Nephron progenitor cell (in vitro differentiated cells): Measurements from ENCODE around the gene SKIDA1.

Experiments
- DNase-seq: peaks from one replicate; pipeline ENCODE4 v3.0.0; 2021
- H3K27ac Mint-ChIP-seq: 2 replicates; pipeline ENCODE4 v1.8.0; 2021; ENCODE audit warnings: mild to moderate bottlenecking, moderate library complexity, mixed read lengths
- H3K27me3 Mint-ChIP-seq: 2 replicates; pipeline ENCODE4 v1.8.0; 2021; ENCODE audit warnings: mild to moderate bottlenecking, low read depth, mixed read lengths; ENCODE audit not compliant: poor library complexity
- H3K36me3 Mint-ChIP-seq: 2 replicates; pipeline ENCODE4 v1.8.0; 2021; ENCODE audit warnings: low read depth, mixed read lengths
- H3K4me1 Mint-ChIP-seq: 2 replicates; pipeline ENCODE4 v1.8.0; 2021; ENCODE audit warnings: mixed read lengths
- H3K4me3 Mint-ChIP-seq: 2 replicates; pipeline ENCODE4 v1.8.0; 2021; ENCODE audit warnings: mild to moderate bottlenecking, moderate library complexity, mixed read lengths
- H3K9me3 Mint-ChIP-seq: 2 replicates; pipeline ENCODE4 v1.8.0; 2021; ENCODE audit warnings: mild to moderate bottlenecking, moderate library complexity, mixed read lengths
- TF ChIP-seq, protein P1 (sequence below): fragments of 200-600 bp; sonication (generic); IDR thresholded peaks from 2 replicates; pipeline ENCODE4 v1.5.0; 2021; ENCODE audit warnings: antibody characterized with exemption

Gene SKIDA1

DNA sequence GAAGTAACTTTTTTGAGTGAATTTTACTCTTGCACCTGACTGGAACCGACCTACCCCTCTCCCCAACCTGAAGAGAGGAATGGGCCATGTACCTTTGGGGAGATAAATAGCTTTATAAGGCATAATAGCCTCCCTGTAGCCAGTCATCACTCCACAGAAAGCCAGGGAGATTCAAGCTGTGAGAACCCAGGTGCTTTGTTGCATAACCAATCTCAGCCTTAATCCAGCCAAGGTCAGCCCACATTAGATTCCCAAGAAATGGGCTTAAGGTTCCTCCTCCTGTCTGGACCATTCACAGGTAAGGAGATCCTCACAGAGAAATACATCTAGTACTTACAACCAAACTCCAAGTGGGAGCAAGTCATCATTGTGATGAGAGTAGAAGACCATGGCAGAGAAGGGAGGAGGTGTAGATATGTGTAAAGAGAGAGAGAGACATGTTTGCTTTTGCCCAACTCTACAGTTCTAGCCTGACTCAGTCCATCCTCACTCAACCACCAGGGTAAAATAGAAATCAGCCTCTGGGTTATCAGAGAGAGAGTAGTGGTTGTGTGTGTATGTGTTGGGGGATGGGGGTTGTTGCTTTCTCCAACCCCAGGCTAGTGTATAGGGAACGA lies 23.6 kb downstream of the SKIDA1 start:
- Mint-ChIP-seq H3K27me3 (peaks cover 29% of the 10 kb centered on the region), H3K4me3 (peak overlapping the region; percentile 77), H3K36me3 (no peaks in the 10 kb centered on the region), H3K27ac (peak overlapping the region; percentile 83), H3K9me3 (no peaks in the 10 kb centered on the region), H3K4me1 (peaks cover 89% of the 10 kb centered on the region)
- no peak for DNase-seq
- TF ChIP-seq, protein P1, sequence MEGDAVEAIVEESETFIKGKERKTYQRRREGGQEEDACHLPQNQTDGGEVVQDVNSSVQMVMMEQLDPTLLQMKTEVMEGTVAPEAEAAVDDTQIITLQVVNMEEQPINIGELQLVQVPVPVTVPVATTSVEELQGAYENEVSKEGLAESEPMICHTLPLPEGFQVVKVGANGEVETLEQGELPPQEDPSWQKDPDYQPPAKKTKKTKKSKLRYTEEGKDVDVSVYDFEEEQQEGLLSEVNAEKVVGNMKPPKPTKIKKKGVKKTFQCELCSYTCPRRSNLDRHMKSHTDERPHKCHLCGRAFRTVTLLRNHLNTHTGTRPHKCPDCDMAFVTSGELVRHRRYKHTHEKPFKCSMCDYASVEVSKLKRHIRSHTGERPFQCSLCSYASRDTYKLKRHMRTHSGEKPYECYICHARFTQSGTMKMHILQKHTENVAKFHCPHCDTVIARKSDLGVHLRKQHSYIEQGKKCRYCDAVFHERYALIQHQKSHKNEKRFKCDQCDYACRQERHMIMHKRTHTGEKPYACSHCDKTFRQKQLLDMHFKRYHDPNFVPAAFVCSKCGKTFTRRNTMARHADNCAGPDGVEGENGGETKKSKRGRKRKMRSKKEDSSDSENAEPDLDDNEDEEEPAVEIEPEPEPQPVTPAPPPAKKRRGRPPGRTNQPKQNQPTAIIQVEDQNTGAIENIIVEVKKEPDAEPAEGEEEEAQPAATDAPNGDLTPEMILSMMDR: no peak

GRCh38 chr10:21501091-21501490 lies 24.4 kb downstream of the SKIDA1 start:
- Mint-ChIP-seq H3K4me1 (peaks cover 81% of the 10 kb centered on the region), H3K4me3 (peak overlapping the region; percentile 77)

DNA sequence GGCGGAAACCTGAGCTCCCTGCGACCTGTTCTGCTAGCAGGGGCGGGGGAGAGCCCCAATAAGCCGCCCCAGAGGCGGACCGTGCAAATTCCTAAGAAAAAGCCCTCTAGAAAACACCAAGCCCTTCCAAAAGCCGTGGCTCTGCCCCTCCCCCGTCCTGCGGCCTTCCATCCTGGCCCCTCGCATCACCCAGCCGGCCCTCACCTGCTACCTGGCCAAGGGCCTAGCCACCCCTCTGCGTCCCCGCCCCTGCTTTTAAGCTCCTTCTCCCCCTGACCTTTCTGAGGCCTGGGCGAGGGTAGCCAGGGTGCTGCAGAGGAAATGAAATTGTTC lies 24.9 kb downstream of the SKIDA1 start:
- Mint-ChIP-seq H3K4me3 (peak overlapping the region; percentile 77), H3K27me3 (peaks cover 29% of the 10 kb centered on the region), H3K4me1 (peaks cover 76% of the 10 kb centered on the region), H3K9me3 (no peaks in the 10 kb centered on the region), H3K36me3 (no peaks in the 10 kb centered on the region), H3K27ac (peak overlapping the region; percentile 20)
- no peak for DNase-seq
- TF ChIP-seq, protein P1: no peak

More at GRCh38 chr10:21501091-21501490, 24.4 kb downstream of the SKIDA1 start:
- peaks cover 29% of the 10 kb centered on the region for H3K27me3 Mint-ChIP-seq
- no peaks in the 10 kb centered on the region for H3K9me3 Mint-ChIP-seq
- DNase-seq: no peak
- H3K27ac Mint-ChIP-seq: peak overlapping the region; percentile 67
- TF ChIP-seq, protein P1: no peak
- no peaks in the 10 kb centered on the region for H3K36me3 Mint-ChIP-seq

- TF ChIP-seq, protein P1: no peak
These were observed 25.5 kb downstream of the SKIDA1 start for GRCh38 chr10:21499701-21500577.

GRCh38 chr10:21498986-21499385 lies 26.5 kb downstream of the SKIDA1 start:
- no peak for DNase-seq
- Mint-ChIP-seq H3K4me1 (peaks cover 64% of the 10 kb centered on the region), H3K4me3 (peak overlapping the region; percentile 77), H3K36me3 (no peaks in the 10 kb centered on the region), H3K27ac (no peak overlapping the region), H3K9me3 (no peaks in the 10 kb centered on the region), H3K27me3 (peaks cover 34% of the 10 kb centered on the region)
- TF ChIP-seq, protein P1: no peak

More at GRCh38 chr10:21499701-21500577, 25.5 kb downstream of the SKIDA1 start:
- Mint-ChIP-seq H3K27ac (peak overlapping the region; percentile 68), H3K4me1 (peaks cover 70% of the 10 kb centered on the region), H3K4me3 (peak overlapping the region; percentile 77), H3K36me3 (no peaks in the 10 kb centered on the region), H3K27me3 (peaks cover 31% of the 10 kb centered on the region), H3K9me3 (no peaks in the 10 kb centered on the region)
- DNase-seq: peak; percentile 77
